Effector memory CD4-positive, alpha-beta T cell (primary cell): Measurements from ENCODE around the gene KAT7.
"Not testable (repeated sequence)": the region's sequence is repeated elsewhere in the genome, so short reads cannot be mapped to it uniquely, and the experiment has no call there.

Experiments
- DNase-seq, 3 donors: peaks; one replicate each; pipeline ENCODE4 v3.0.0-alpha.2; 2020
- H3K27ac ChIP-seq: 2 replicates; pipeline ENCODE4 v1.7.0; 2013; ENCODE audit warnings: mild to moderate bottlenecking, low read length, moderate library complexity; ENCODE audit not compliant: insufficient read depth, poor library complexity, severe bottlenecking
- H3K27me3 ChIP-seq: replicated peaks from 2 replicates; pipeline ENCODE4 v1.7.0; 2013; ENCODE audit warnings: mild to moderate bottlenecking, low read length; ENCODE audit not compliant: insufficient read depth, control insufficient read depth, poor library complexity, severe bottlenecking
- H3K36me3 ChIP-seq: 2 replicates; pipeline ENCODE4 v1.7.0; 2013; ENCODE audit warnings: mild to moderate bottlenecking, low read length, moderate library complexity; ENCODE audit not compliant: control insufficient read depth, insufficient read depth
- H3K4me1 ChIP-seq: 2 replicates; pipeline ENCODE4 v1.7.0; 2013; ENCODE audit warnings: low read length, mild to moderate bottlenecking; ENCODE audit not compliant: control insufficient read depth, insufficient read depth, poor library complexity, severe bottlenecking
- H3K4me3 ChIP-seq: 2 replicates; pipeline ENCODE4 v1.7.0; 2013; ENCODE audit warnings: low read length, low read depth, mild to moderate bottlenecking; ENCODE audit not compliant: insufficient read depth, poor library complexity, severe bottlenecking
- H3K9me3 ChIP-seq: 2 replicates; pipeline ENCODE4 v1.7.0; 2013; ENCODE audit warnings: mild to moderate bottlenecking, low read length, moderate library complexity; ENCODE audit not compliant: control insufficient read depth

The KAT7 gene

GRCh38 chr17:49821916-49822315 is 33.4 kb downstream of the KAT7 start:
- Histone ChIP-seq H3K4me3 (no peak overlapping the region), H3K27ac (no peak overlapping the region), H3K4me1 (peaks cover 40% of the 10 kb centered on the region), H3K9me3 (no peaks in the 10 kb centered on the region), H3K27me3 (no peaks in the 10 kb centered on the region), H3K36me3 (peaks cover 60% of the 10 kb centered on the region)
- no peak for DNase-seq

GRCh38 chr17:49822829-49823228 is 34.3 kb downstream of the KAT7 start:
- Histone ChIP-seq H3K9me3 (no peaks in the 10 kb centered on the region), H3K36me3 (peaks cover 69% of the 10 kb centered on the region), H3K4me3 (no peak overlapping the region), H3K27me3 (no peaks in the 10 kb centered on the region), H3K4me1 (peaks cover 31% of the 10 kb centered on the region), H3K27ac (no peak overlapping the region)
- no peak for DNase-seq

- H3K9me3 ChIP-seq = no peaks in the 10 kb centered on the region
- no peak for DNase-seq
Observed at GRCh38 chr17:49823614-49824013, 35.1 kb downstream of the KAT7 start.

GRCh38 chr17:49825645-49826044 is 37.2 kb downstream of the KAT7 start:
- Histone ChIP-seq H3K36me3 (peaks cover 86% of the 10 kb centered on the region), H3K27me3 (no peaks in the 10 kb centered on the region), H3K9me3 (no peaks in the 10 kb centered on the region), H3K27ac (no peak overlapping the region), H3K4me3 (no peak overlapping the region), H3K4me1 (peaks cover 7% of the 10 kb centered on the region)
- DNase-seq = no peak

More at GRCh38 chr17:49823614-49824013, 35.1 kb downstream of the KAT7 start:
- Histone ChIP-seq H3K4me3 (no peak overlapping the region), H3K36me3 (peaks cover 75% of the 10 kb centered on the region), H3K27ac (no peak overlapping the region), H3K4me1 (peaks cover 23% of the 10 kb centered on the region), H3K27me3 (no peaks in the 10 kb centered on the region)

GRCh38 chr17:49828325-49828724 is 39.8 kb downstream of the KAT7 start:
- not testable (repeated sequence) for H3K4me1 ChIP-seq, H3K27me3 ChIP-seq, DNase-seq, H3K4me3 ChIP-seq, H3K9me3 ChIP-seq, H3K27ac ChIP-seq
- peaks cover 65% of the 10 kb centered on the region for H3K36me3 ChIP-seq

GRCh38 chr17:49829026-49829425 is 40.5 kb downstream of the KAT7 start:
- Histone ChIP-seq H3K4me1 (no peaks in the 10 kb centered on the region), H3K9me3 (no peaks in the 10 kb centered on the region), H3K27me3 (no peaks in the 10 kb centered on the region), H3K27ac (no peak overlapping the region), H3K36me3 (peaks cover 63% of the 10 kb centered on the region), H3K4me3 (no peak overlapping the region)
- DNase-seq = no peak

GRCh38 chr17:49830605-49831004 is 42.1 kb downstream of the KAT7 start:
- Histone ChIP-seq H3K36me3 (peaks cover 54% of the 10 kb centered on the region), H3K27me3 (no peaks in the 10 kb centered on the region), H3K4me3 (no peak overlapping the region), H3K4me1 (no peaks in the 10 kb centered on the region), H3K9me3 (no peaks in the 10 kb centered on the region), H3K27ac (no peak overlapping the region)
- DNase-seq = no peak

GRCh38 chr17:49832840-49833599 is 44.5 kb downstream of the KAT7 start:
- peaks cover 29% of the 10 kb centered on the region for H3K36me3 ChIP-seq
- H3K27me3 ChIP-seq = no peaks in the 10 kb centered on the region
- H3K4me3 ChIP-seq = no peak overlapping the region
- DNase-seq = no peak
- no peaks in the 10 kb centered on the region for H3K4me1 ChIP-seq
- H3K27ac ChIP-seq = no peak overlapping the region
- no peaks in the 10 kb centered on the region for H3K9me3 ChIP-seq

- Histone ChIP-seq H3K36me3 (peaks cover 22% of the 10 kb centered on the region), H3K27ac (no peak overlapping the region), H3K4me3 (no peak overlapping the region), H3K9me3 (no peaks in the 10 kb centered on the region), H3K27me3 (no peaks in the 10 kb centered on the region), H3K4me1 (no peaks in the 10 kb centered on the region)
- no peak for DNase-seq
Observed at GRCh38 chr17:49834118-49834743, 45.8 kb downstream of the KAT7 start.

GRCh38 chr17:49835472-49835871 is 47.0 kb downstream of the KAT7 start:
- Histone ChIP-seq H3K4me1 (no peaks in the 10 kb centered on the region), H3K9me3 (no peaks in the 10 kb centered on the region), H3K27me3 (no peaks in the 10 kb centered on the region), H3K36me3 (peaks cover 15% of the 10 kb centered on the region), H3K4me3 (no peak overlapping the region), H3K27ac (no peak overlapping the region)
- no peak for DNase-seq
